GM19239 (cell line): ENCODE measurements around the gene ECHDC1.
A peak's percentile ranks its signal among the peaks of the same experiment; 100 is the strongest.
"Not testable (repeated sequence)": the region's sequence is repeated elsewhere in the genome, so short reads cannot be mapped to it uniquely, and the experiment has no call there.

Source experiments
- DNase-seq: peaks from one replicate; pipeline ENCODE4 v3.0.0; 2011; ENCODE audit warnings: low spot score; ENCODE audit not compliant: insufficient read length
- FAIRE-seq: peaks from 2 replicates; lab custom pipeline; 2011; peaks lifted over from hg19 to GRCh38; lab: Jason Lieb, UNC

ECHDC1 gene

GRCh38 chr6:127343809-127344659, 625 bp upstream of the ECHDC1 start:
- no peak for DNase-seq
- no peak for FAIRE-seq

GRCh38 chr6:127342296-127342945, 988 bp downstream of the ECHDC1 start:
- peak; percentile 83 for FAIRE-seq
- no peak for DNase-seq

GRCh38 chr6:127341471-127342202, 1.8 kb downstream of the ECHDC1 start:
- DNase-seq = peak; percentile 4
- peak; percentile 85 for FAIRE-seq

GRCh38 chr6:127340171-127340570, 3.2 kb downstream of the ECHDC1 start:
- FAIRE-seq = peak; percentile 82
- no peak for DNase-seq

GRCh38 chr6:127338936-127339335, 4.5 kb downstream of the ECHDC1 start:
- no peak for FAIRE-seq
- no peak for DNase-seq

GRCh38 chr6:127332383-127332961, 10.9 kb downstream of the ECHDC1 start:
- DNase-seq (no peak), FAIRE-seq (no peak)

- DNase-seq, FAIRE-seq: not testable (repeated sequence)
Measured at GRCh38 chr6:127331256-127331655, 12.2 kb downstream of the ECHDC1 start.

- DNase-seq (no peak), FAIRE-seq (no peak)
Measured at GRCh38 chr6:127328043-127328609, 15.3 kb downstream of the ECHDC1 start.

- FAIRE-seq = no peak
Measured at GRCh38 chr6:127319686-127320085, 23.7 kb downstream of the ECHDC1 start.

GRCh38 chr6:127317388-127318128, 25.9 kb downstream of the ECHDC1 start:
- no peak for DNase-seq
- no peak for FAIRE-seq

More at GRCh38 chr6:127319686-127320085, 23.7 kb downstream of the ECHDC1 start:
- no peak for DNase-seq

GRCh38 chr6:127305741-127306140, 37.7 kb downstream of the ECHDC1 start:
- DNase-seq (no peak), FAIRE-seq (no peak)

- DNase-seq (no peak), FAIRE-seq (no peak)
Measured at GRCh38 chr6:127303917-127304316, 39.5 kb downstream of the ECHDC1 start.

GRCh38 chr6:127302728-127303660, 40.4 kb downstream of the ECHDC1 start:
- FAIRE-seq (peak; percentile 86), DNase-seq (no peak)

GRCh38 chr6:127301199-127301700, 42.2 kb downstream of the ECHDC1 start:
- FAIRE-seq = peak; percentile 77
- DNase-seq = no peak

- DNase-seq = no peak
- no peak for FAIRE-seq
Measured at GRCh38 chr6:127300411-127300810, 43.0 kb downstream of the ECHDC1 start.

- FAIRE-seq = no peak
- no peak for DNase-seq
Measured at GRCh38 chr6:127299522-127300240, 43.7 kb downstream of the ECHDC1 start.

- DNase-seq (no peak), FAIRE-seq (no peak)
Measured at GRCh38 chr6:127298475-127298874, 44.9 kb downstream of the ECHDC1 start.
